GM18951 (cell line): ENCODE measurements around the gene ERBB4.

Experiments used
- POLR2A ChIP-seq: IDR thresholded peaks from 4 replicates; pipeline ENCODE4 v1.6.1; 2011; ENCODE audit warnings: mild to moderate bottlenecking; ENCODE audit not compliant: insufficient read length, insufficient read depth; ENCODE audit errors: extremely low read depth
- in situ Hi-C: fragments of 300-500 bp; cut with MboI; formaldehyde crosslinking; loops from one replicate; pipeline ENCODE4 v1.12.0; 2022; ENCODE audit warnings: low sequenced_read_pairs, mixed read lengths, inconsistent platforms; ENCODE audit not compliant: unreplicated experiment

The ERBB4 gene

DNA sequence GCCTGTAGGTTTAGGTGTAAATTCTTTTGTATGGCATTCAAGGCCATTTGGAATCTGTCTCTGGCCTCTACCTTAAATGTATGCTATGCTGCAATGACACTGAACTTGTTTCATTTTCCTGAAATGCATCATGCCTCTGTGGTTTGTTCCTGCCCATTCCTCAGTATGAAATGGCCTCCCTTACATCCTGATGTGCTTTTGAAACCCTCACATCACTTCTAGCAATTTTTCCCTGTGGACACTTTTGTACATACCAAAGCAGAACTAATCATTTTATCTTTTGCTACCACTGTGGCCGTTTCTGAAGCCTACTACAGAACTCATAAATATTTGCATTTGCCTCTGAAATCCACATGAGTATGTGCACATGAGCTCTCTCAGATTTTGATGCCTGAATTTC, 557.2 kb downstream of the ERBB4 start:
- in situ Hi-C loops = no loop called here
- TF ChIP-seq POLR2A = no peak

GRCh38 chr2:211976076-211976475, 562.5 kb downstream of the ERBB4 start:
- TF ChIP-seq POLR2A = no peak
- in situ Hi-C loops = no loop called here

- no peak for TF ChIP-seq POLR2A
- in situ Hi-C loops = no loop called here
These were observed 571.4 kb downstream of the ERBB4 start for GRCh38 chr2:211967234-211967633.

DNA sequence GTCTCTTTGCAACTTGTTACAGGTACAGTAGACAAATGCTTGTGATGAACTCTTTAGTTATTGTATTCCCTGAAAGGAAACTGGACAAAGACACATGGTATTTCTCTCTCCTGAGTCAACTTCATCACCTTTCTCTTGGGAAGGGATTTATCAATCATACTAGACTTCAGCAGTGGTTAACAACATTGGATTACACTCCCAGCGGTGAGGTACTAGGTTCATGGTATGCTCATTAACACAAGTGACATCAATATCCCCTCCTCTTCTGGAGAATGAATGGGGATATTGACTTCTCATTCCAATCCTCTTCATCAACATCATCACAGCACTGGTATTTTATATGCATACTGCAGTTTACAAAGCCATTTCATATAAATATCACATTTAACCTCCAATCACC, 574.6 kb downstream of the ERBB4 start:
- in situ Hi-C loops = no loop called here
- no peak for TF ChIP-seq POLR2A

DNA sequence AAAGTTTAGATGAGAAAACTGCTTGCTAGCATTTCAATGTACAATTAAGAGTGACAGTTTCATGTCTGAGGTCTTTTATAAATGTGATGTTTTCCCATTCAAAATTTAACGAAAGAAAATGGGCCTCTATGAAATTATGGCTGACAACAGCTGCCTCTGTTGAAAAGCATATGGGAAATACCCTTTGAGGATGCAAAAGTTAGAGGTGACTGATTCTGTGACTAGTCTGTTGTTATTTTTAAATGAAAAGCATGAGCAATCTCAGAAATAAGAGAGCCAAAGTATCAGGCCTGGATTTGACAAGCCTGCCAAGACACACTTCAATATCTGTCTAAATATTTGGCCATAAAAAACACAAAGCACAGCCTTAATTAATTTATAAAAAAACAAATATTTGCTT, 580.8 kb downstream of the ERBB4 start:
- in situ Hi-C loops = no loop called here
- no peak for TF ChIP-seq POLR2A

- in situ Hi-C loops = no loop called here
- no peak for TF ChIP-seq POLR2A
These were observed 583.0 kb downstream of the ERBB4 start for GRCh38 chr2:211955648-211956047.

DNA sequence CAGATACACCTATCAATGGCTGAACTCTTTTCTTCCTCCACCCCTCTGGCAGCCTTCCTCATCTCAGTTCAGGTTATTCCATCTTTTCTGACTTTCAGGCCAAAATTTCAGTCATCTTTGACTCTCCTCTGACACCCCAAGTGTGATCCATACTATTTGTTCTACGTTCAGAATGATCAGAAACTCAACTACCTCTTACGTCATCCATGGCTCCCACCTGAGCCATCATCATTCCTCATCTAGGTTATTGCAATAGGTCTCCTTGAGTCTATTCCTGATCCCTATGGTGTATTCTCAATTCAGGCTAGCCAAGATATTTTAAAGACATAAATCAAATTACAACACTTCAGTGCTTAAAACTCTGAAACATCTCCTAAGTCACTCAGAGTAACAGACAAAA, 589.7 kb downstream of the ERBB4 start:
- in situ Hi-C loops = no loop called here
- TF ChIP-seq POLR2A = no peak

DNA sequence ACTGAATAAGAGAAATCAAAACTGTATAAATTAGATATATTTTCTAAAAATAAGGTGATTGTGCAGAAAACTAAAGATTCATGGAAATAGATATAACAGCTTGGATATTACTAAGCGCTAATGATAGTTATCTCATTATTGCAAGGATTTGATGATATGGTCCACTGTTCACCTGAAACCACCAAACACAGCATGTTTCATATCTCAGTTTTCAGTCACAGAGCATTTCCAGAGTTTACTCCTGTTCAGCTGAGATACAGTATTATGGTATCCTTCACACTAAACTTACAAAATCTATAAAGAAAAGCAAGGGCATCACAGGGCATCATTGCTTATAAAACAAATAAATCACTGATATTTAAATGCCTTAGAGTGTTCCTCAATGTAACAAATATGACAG, 591.6 kb downstream of the ERBB4 start:
- no peak for TF ChIP-seq POLR2A
- in situ Hi-C loops = no loop called here

- in situ Hi-C loops = no loop called here
These were observed 594.0 kb downstream of the ERBB4 start for GRCh38 chr2:211944572-211944971.

GRCh38 chr2:211942153-211942552, 596.4 kb downstream of the ERBB4 start:
- in situ Hi-C loops = no loop called here
- TF ChIP-seq POLR2A = no peak

More at GRCh38 chr2:211944572-211944971, 594.0 kb downstream of the ERBB4 start:
- no peak for TF ChIP-seq POLR2A

- no peak for TF ChIP-seq POLR2A
- in situ Hi-C loops = no loop called here
These were observed 597.3 kb downstream of the ERBB4 start for GRCh38 chr2:211941216-211941747.

DNA sequence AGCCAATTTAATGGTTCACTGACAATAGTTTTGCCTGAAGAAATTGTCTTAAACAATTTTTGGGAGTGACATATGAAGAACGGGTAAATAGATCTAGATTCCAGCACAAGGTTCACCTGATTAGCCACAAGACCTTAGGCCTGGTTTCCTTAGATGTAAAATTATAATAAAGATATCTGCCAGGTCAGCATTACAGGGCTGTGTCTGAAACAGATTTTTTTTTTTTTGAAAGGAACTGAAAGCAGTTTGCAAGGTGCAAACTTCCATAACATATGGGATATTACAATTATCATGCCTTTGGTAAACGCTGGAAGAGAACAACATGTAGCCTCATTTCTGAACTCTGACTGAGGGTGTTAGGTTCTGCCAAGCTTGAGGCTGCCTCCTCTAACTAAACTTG, 599.4 kb downstream of the ERBB4 start:
- TF ChIP-seq POLR2A = no peak
- in situ Hi-C loops = no loop called here

DNA sequence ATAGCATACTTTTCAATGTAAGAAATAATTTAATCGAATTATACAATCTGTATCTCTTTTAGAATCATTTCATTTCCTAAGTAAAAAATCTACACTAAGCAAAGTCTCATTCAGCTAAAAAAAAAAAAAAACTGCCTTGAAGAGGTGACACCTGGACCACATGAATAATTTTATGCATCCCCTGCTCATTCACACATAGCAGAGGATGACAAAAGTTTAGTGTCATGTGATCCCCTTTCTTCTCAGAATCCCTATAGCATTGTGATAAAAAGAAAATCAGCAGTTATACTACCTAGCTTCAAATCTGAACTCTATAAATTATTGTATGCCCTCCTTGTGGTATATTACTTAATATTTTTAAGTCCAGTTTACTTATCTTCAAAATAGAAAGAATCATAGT, 603.8 kb downstream of the ERBB4 start:
- in situ Hi-C loops = no loop called here
- no peak for TF ChIP-seq POLR2A

- in situ Hi-C loops = no loop called here
- TF ChIP-seq POLR2A = no peak
These were observed 607.3 kb downstream of the ERBB4 start for GRCh38 chr2:211931314-211931713.

GRCh38 chr2:211930331-211930730, 608.3 kb downstream of the ERBB4 start:
- no peak for TF ChIP-seq POLR2A
- in situ Hi-C loops = no loop called here

GRCh38 chr2:211928201-211928600, 610.4 kb downstream of the ERBB4 start:
- in situ Hi-C loops = no loop called here
- TF ChIP-seq POLR2A = no peak

DNA sequence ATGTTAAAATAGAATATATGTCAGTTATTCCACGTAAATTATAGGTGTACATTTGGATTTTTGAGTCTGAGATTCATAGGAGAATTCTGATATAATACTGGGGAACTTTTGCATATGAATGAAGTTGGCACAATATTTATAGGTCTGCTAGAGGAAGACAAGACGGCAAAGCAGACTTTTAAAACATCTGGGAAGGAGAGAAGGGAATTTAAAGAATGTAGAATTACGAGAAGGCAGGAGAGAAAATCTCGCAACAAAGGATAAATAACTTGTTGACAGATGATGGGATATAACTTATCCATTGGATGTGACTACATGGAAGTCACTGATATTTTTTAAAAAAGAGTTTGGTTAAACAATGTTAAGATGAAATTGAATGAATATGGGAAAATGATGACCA, 615.6 kb downstream of the ERBB4 start:
- in situ Hi-C loops = no loop called here
- TF ChIP-seq POLR2A = no peak
